Measurements from ENCODE around the gene USP10. TPM values are rescaled to one million over a fixed set of nuclear protein-coding genes. Genes with fewer than 3 reads are reported as not detected.

USP10 gene, protein sequence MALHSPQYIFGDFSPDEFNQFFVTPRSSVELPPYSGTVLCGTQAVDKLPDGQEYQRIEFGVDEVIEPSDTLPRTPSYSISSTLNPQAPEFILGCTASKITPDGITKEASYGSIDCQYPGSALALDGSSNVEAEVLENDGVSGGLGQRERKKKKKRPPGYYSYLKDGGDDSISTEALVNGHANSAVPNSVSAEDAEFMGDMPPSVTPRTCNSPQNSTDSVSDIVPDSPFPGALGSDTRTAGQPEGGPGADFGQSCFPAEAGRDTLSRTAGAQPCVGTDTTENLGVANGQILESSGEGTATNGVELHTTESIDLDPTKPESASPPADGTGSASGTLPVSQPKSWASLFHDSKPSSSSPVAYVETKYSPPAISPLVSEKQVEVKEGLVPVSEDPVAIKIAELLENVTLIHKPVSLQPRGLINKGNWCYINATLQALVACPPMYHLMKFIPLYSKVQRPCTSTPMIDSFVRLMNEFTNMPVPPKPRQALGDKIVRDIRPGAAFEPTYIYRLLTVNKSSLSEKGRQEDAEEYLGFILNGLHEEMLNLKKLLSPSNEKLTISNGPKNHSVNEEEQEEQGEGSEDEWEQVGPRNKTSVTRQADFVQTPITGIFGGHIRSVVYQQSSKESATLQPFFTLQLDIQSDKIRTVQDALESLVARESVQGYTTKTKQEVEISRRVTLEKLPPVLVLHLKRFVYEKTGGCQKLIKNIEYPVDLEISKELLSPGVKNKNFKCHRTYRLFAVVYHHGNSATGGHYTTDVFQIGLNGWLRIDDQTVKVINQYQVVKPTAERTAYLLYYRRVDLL
- total RNA-seq (97.4 and 115 TPM in 2 replicates), polyA plus RNA-seq (84.0 and 92.5 TPM in 2 replicates), polyA minus RNA-seq (201 and 251 TPM in 2 replicates), Bru-seq, nascent RNA (percentile 93 among the genes with signal in this experiment), BruChase-seq, experiment 1, labeled RNA remaining after a 6-hour chase (percentile 85 among the genes with signal in this experiment), BruChase-seq, experiment 2, labeled RNA remaining after a 2-hour chase (percentile 89 among the genes with signal in this experiment)
- polyA plus RNA-seq (2011; cell fraction: cytosol; rRNA removed) = 59.6 and 70.6 TPM in 2 replicates
- 98.5 and 113 TPM in 2 replicates for polyA plus RNA-seq (2011; cell fraction: nucleus; rRNA removed)
- 73.0 and 104 TPM in 2 replicates for polyA plus RNA-seq (2012)
- 75.2 TPM for polyA minus RNA-seq (2011; cell fraction: cytosol; rRNA and poly(A)+ RNA removed)
- 80.8 and 98.1 TPM in 2 replicates for polyA minus RNA-seq (2011; cell fraction: nucleus; rRNA and poly(A)+ RNA removed)
- long read RNA-seq, transcript USP10-201 (14 exons, 3,009 nt) = major isoform, 161 of 250 reads
- long read RNA-seq, partial matches to known transcripts = 48 of 250 reads
- long read RNA-seq, other reads (novel, unspliced or antisense) = 38 of 250 reads

- CTCF ChIA-PET = interaction anchor here (1.1 to 4.8 kb wide), 8 partner anchors 9 to 39 kb away, joined by 3 to 38 read pairs (median 4); no protein-coding TSS in a partner anchor
- intact Hi-C loops (cut with micrococcal nuclease) = loop anchor here (1.0 to 2.0 kb wide), 2 partner anchors 11 to 27 kb away; no protein-coding TSS in a partner anchor
These were observed at the start of gene USP10 for GRCh38 chr16:84699712-84700445. Gene USP10, plus strand, starts transcription at chr16:84700000. Its CDS starts 91 bp downstream, at chr16:84700091.

More at GRCh38 chr16:84699712-84700445, at the start of gene USP10:
- peak within 1 kb of the TSS; percentile 69 for H3K27ac ChIP-seq (ENCODE audit: insufficient read depth, low read depth, low read length)
- H3K4me2 ChIP-seq (ENCODE audit: insufficient read depth, low read length) = peak within 1 kb of the TSS; percentile 99
- no peaks in the 10 kb centered on the region for H3K27me3 ChIP-seq (ENCODE audit: control insufficient read depth in 2 of 2, insufficient read depth in 2 of 2, low read length in 2 of 2)
- H4K20me1 ChIP-seq (replicated peaks; ENCODE audit: control insufficient read depth, extremely low read depth, insufficient read depth, low read length) = peaks cover 7% of the 10 kb centered on the region
- TF ChIP-seq MYC (IDR thresholded peaks at IDR 0.05; ENCODE audit: low read depth, low read length) (peak; percentile 3), POLR2AphosphoS5 (IDR thresholded peaks at IDR 0.05; ENCODE audit: insufficient read depth, low read depth, low read length) (peak; percentile 69), EZH2 (IDR thresholded peaks at IDR 0.05; ENCODE audit: borderline replicate concordance, low read depth, low read length, severe bottlenecking) (no peak)
- dilution Hi-C loops (cut with MboI; ENCODE audit: extremely low pct_ligation_motif_present, low sequenced_read_pairs) = no loop called here
- peaks cover 49% of the 10 kb centered on the region for H3K79me2 ChIP-seq (ENCODE audit: control insufficient read depth, insufficient read depth, low read length)
- BruUV-seq (replicated peaks) = no TSS peak
- FAIRE-seq = peak; percentile 71
- H3K4me1 ChIP-seq (ENCODE audit: control insufficient read depth, extremely low read depth, insufficient read depth, low read length) = peaks cover 14% of the 10 kb centered on the region
- H3K4me3 ChIP-seq (replicated peaks in 1 of 3; ENCODE audit: insufficient read depth in 1 of 3, low read depth in 1 of 3, low read length in 3 of 3) = peak within 1 kb of the TSS; percentile 77 to 97 (median 93)
- DNase-seq (ENCODE audit: low read depth, low spot score) = peak; percentile 77
- no peaks in the 10 kb centered on the region for H3K36me3 ChIP-seq (ENCODE audit: control insufficient read depth in 2 of 2, extremely low read depth in 1 of 2, insufficient read depth in 2 of 2, low read length in 2 of 2)
- H3K9me3 ChIP-seq (replicated peaks; ENCODE audit: control insufficient read depth, insufficient read depth, low read length) = no peaks in the 10 kb centered on the region
- H3K9me1 ChIP-seq (replicated peaks; ENCODE audit: control insufficient read depth, extremely low read depth, insufficient read depth, low read length) = no peaks in the 10 kb centered on the region
- POLR2A ChIA-PET = interaction anchor here (0.7 kb wide), 1 partner anchor 12 kb away, joined by 8 read pairs; no protein-coding TSS in a partner anchor
- H3K9ac ChIP-seq (replicated peaks; ENCODE audit: extremely low read depth, insufficient read depth, low read length) = peak within 1 kb of the TSS; percentile 87
- peak within 1 kb of the TSS; percentile 81 for H2AFZ ChIP-seq (ENCODE audit: low read depth, low read length)

Data from endothelial cell of umbilical vein (primary cell).